NOMO-1 (cell line): ENCODE results near the gene KIR2DL4.
"Not testable (repeated sequence)": the region's sequence is repeated elsewhere in the genome, so short reads cannot be mapped to it uniquely, and the experiment has no call there.

Experiments
- DNase-seq, 2 experiments: peaks; one replicate each; lab custom pipeline; 2025; ENCODE audit not compliant: unreplicated experiment in 2 of 2; lab: John Stamatoyannopoulos, UW

KIR2DL4 gene

GRCh38 chr19:54804101-54804500 is 691 bp downstream of the KIR2DL4 start:
- no peak for DNase-seq

GRCh38 chr19:54804571-54804970 is 1.2 kb downstream of the KIR2DL4 start:
- DNase-seq: no peak

DNA sequence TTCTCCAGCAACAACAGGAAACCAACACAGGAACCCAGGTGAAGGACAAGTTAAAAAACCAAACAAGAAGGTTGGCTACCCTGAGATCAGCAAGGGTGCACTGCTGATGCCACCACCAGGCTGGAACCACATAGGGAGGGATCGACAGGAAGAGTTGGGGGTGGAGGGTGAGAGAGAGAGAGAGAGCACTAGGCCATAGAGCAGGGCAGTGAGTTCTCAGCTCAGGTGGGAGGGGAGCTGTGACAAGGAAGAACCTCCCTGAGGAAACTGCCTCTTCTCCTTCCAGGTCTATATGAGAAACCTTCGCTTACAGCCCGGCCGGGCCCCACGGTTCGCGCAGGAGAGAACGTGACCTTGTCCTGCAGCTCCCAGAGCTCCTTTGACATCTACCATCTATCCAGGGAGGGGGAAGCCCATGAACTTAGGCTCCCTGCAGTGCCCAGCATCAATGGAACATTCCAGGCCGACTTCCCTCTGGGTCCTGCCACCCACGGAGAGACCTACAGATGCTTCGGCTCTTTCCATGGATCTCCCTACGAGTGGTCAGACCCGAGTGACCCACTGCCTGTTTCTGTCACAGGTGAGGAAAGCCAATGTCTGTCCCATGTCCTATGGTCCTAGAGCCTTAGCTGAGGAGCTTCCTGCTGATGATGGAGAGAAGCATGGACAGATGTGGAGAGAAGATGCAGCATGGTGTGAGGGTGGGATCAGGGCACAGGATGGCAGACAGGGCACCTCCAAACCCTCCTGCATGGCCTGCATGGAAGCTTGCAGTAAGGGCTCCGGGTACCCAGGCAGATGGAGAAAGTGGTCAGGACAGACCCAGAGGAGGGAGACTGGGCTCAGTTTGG is 2.5 kb downstream of the KIR2DL4 start:
- no peak for DNase-seq

GRCh38 chr19:54806516-54806838 is 3.1 kb downstream of the KIR2DL4 start:
- DNase-seq: no peak

DNA sequence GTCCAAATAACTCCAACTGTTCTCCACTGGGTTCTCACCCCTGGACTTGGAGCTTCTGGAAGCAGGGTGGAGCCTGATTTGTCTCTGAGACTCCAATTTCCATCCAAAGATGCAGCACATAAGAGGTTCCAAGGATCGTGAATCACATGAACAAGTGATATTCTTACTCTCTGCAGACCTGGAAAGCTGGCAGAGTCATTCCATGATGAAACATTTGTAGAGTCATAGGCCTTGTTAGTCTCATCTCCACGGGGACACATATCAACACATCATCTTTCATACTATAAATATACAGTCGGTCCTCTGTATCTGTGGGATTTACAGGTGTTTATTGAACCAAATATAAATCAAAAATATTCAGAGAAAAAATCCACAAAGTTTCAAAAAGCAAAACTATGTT is 11.2 kb downstream of the KIR2DL4 start:
- not testable (repeated sequence) for DNase-seq

DNA sequence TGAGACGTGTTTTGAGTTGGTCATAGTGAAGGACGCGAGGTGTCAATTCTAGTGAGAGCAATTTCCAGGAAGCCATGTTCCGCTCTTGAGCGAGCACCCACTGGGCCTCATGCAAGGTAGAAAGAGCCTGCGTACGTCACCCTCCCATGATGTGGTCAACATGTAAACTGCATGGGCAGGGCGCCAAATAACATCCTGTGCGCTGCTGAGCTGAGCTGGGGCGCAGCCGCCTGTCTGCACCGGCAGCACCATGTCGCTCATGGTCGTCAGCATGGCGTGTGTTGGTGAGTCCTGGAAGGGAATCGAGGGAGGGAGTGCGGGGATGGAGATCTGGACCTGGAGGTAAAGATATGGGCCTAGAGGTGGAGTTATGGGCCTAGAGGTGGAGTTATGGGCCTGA is 12.8 kb downstream of the KIR2DL4 start, which contains the start of gene KIR3DL1:
Gene KIR3DL1 (plus strand): TSS at position 218 of the 400 bp plus-strand sequence.
- DNase-seq: not testable (repeated sequence)

DNA sequence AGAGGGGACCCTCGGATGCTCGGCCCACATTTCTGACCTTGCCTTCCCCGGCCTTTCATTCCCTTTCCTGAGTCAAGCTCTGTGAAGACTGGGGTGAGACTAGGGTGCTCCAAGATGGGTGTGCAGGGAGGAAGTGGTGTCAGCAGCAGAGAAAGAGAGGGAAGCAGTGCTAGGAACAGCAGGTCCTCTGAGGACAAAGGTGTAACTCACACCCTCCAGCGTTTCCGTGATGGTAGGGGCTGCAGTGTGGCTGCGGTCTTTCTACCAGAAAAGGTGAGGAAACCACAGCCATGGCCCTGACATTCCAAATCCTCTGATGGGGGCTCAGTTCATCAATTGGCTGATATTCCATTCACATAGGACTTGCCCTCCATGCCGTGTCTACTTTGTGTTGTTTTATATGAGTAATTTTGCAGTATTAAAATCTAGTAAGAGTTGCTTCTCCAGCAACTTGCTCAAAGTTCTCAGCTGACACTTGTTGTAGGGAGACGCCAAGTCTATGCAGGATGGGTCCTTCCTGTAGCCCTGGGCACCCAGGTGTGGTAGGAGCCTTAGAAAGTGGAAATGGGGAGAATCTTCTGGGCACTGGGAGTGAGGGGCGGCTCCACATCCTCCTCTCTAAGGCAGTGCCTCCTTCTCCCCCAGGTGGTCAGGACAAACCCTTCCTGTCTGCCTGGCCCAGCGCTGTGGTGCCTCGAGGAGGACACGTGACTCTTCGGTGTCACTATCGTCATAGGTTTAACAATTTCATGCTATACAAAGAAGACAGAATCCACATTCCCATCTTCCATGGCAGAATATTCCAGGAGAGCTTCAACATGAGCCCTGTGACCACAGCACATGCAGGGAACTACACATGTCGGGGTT is 14.5 kb downstream of the KIR2DL4 start:
- no peak for DNase-seq

DNA sequence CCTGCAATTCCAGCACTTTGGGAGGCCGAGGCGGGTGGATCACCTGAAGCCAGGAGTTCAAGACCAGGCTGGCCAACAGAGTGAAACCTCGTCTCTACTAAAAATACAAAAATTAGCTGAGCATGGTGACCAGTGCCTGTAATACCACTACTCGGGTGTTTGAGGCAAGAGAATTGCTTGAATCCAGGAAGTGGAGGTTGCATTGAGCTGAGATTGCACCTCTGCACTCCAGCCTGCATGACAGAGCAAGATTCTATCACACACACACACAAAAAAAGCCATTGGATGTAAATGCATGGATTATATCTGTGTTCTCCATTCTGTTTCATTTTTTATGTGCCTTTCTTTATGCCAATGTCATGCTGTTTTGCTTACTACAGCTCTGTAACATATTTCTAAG is 21.0 kb downstream of the KIR2DL4 start:
- not testable (repeated sequence) for DNase-seq

GRCh38 chr19:54825326-54825725 is 21.9 kb downstream of the KIR2DL4 start:
- DNase-seq: peak in 1 of 2 experiments; percentile 25

GRCh38 chr19:54828064-54828463 is 24.7 kb downstream of the KIR2DL4 start:
- not testable (repeated sequence) for DNase-seq

GRCh38 chr19:54832496-54832895 is 29.1 kb downstream of the KIR2DL4 start, which contains the start of gene KIR2DS4:
TSS of gene KIR2DS4 (plus strand) at chr19:54832676.
- DNase-seq: not testable (repeated sequence)

- not testable (repeated sequence) for DNase-seq
These were observed 31.7 kb downstream of the KIR2DL4 start for GRCh38 chr19:54835126-54835525.

GRCh38 chr19:54837522-54837921 is 34.1 kb downstream of the KIR2DL4 start:
- not testable (repeated sequence) for DNase-seq

- DNase-seq: not testable (repeated sequence)
These were observed 39.8 kb downstream of the KIR2DL4 start for GRCh38 chr19:54843171-54843570.

- not testable (repeated sequence) for DNase-seq
These were observed 46.7 kb downstream of the KIR2DL4 start, which contains the start of gene KIR3DL2 for GRCh38 chr19:54850061-54850640. TSS of gene KIR3DL2 (plus strand) at chr19:54850443. CDS start at chr19:54850476, 33 bp downstream.

DNA sequence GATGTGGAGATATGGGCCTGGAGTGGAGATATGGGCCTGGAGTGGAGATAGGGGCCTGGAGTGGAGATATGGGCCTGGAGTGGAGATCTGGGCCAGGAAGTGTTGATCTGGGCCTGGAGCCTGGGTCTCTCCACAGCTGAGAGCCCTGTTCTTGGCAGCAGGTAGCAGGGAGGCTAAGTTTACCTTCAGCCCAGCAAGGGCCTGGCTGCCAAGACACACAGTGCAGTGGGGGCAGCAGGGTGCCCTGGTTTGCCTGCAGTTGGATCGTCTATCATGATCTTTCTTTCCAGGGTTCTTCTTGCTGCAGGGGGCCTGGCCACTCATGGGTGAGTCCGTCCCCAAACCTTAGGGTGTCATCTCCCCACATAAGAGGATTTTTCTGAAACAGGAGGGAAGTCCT is 47.5 kb downstream of the KIR2DL4 start:
- DNase-seq: no peak

DNA sequence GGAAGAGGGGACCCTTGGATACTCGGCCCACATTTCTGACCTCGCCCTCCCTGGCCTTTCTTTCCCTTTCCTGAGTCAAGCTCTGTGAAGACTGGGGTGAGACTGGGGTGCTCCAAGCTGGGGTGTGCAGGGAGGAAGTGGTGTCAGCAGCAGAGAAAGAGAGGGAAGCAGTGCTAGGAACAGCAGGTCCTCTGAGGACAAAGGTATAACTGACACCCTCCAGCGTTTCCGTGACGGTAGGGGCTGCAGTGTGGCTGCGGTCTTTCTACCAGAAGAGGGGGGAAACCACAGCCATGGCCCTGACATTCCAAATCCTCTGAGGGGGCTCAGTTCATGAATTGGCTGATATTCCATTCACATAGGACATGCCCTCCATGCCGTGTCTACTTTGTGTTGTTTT is 47.9 kb downstream of the KIR2DL4 start:
- no peak for DNase-seq

- DNase-seq: peak; percentile 33 to 43
These were observed 51.8 kb downstream of the KIR2DL4 start for GRCh38 chr19:54855241-54855640.

GRCh38 chr19:54858476-54858875 is 55.1 kb downstream of the KIR2DL4 start:
- not testable (repeated sequence) for DNase-seq

- peak; percentile 23 to 66 for DNase-seq
These were observed 56.0 kb downstream of the KIR2DL4 start for GRCh38 chr19:54859421-54859820.

- DNase-seq: not testable (repeated sequence)
These were observed 60.0 kb downstream of the KIR2DL4 start for GRCh38 chr19:54863459-54863858.
